Glutamatergic neuron (in vitro differentiated cells): ENCODE measurements around the gene RGS17. TPM values are rescaled to one million over a fixed set of nuclear protein-coding genes. Genes with fewer than 3 reads are reported as not detected.

Source experiments
- DNase-seq: peaks from one replicate; pipeline ENCODE4 v3.0.0; 2022
- H3K27ac Mint-ChIP-seq: one replicate; pipeline ENCODE4 v1.8.0; 2020; ENCODE audit warnings: mild to moderate bottlenecking, mixed read lengths, inconsistent platforms; ENCODE audit not compliant: unreplicated experiment
- H3K27me3 Mint-ChIP-seq: one replicate; pipeline ENCODE4 v1.8.0; 2020; ENCODE audit warnings: mild to moderate bottlenecking, moderate library complexity, mixed read lengths, inconsistent platforms; ENCODE audit not compliant: unreplicated experiment
- H3K36me3 Mint-ChIP-seq: one replicate; pipeline ENCODE4 v1.8.0; 2020; ENCODE audit warnings: mild to moderate bottlenecking, mixed read lengths, inconsistent platforms; ENCODE audit not compliant: unreplicated experiment
- H3K4me1 Mint-ChIP-seq: one replicate; pipeline ENCODE4 v1.8.0; 2020; ENCODE audit warnings: mild to moderate bottlenecking, low read depth, mixed read lengths, inconsistent platforms; ENCODE audit not compliant: unreplicated experiment
- H3K4me3 Mint-ChIP-seq: one replicate; pipeline ENCODE4 v1.8.0; 2020; ENCODE audit warnings: mild to moderate bottlenecking, mixed read lengths, inconsistent platforms; ENCODE audit not compliant: unreplicated experiment
- H3K9me3 Mint-ChIP-seq: one replicate; pipeline ENCODE4 v1.8.0; 2020; ENCODE audit warnings: mild to moderate bottlenecking, moderate library complexity, mixed read lengths, inconsistent platforms; ENCODE audit not compliant: unreplicated experiment
- CTCF ChIP-seq: fragments of 200-600 bp; sonication (generic); IDR thresholded peaks from one replicate; pipeline ENCODE4 v1.5.0; 2021; ENCODE audit not compliant: partially characterized antibody, unreplicated experiment
- total RNA-seq: library from RNA; stranded (reverse); fragmentation: NEBNext Ultra II Directional; extraction: Animal tissue kit (Norgen Biotek cat#: 25700); gene quantifications from one replicate; pipeline ENCODE4 v1.2.1, GENCODE V29; 2021; ENCODE audit not compliant: unreplicated experiment

RGS17 gene
- total RNA-seq, 1 donor from 2014 or later, result 11.5 TPM

GRCh38 chr6:153016846-153017245, 114.2 kb downstream of the RGS17 start:
- no peaks in the 10 kb centered on the region for H3K36me3 Mint-ChIP-seq
- no peak overlapping the region for H3K27ac Mint-ChIP-seq
- H3K27me3 Mint-ChIP-seq, result no peaks in the 10 kb centered on the region
- H3K4me3 Mint-ChIP-seq, result no peak overlapping the region
- H3K9me3 Mint-ChIP-seq, result no peaks in the 10 kb centered on the region
- no peaks in the 10 kb centered on the region for H3K4me1 Mint-ChIP-seq
- no peak for DNase-seq
- no peak for TF ChIP-seq CTCF

- Mint-ChIP-seq H3K9me3 (no peaks in the 10 kb centered on the region), H3K27ac (no peak overlapping the region), H3K36me3 (no peaks in the 10 kb centered on the region), H3K4me3 (no peak overlapping the region), H3K4me1 (no peaks in the 10 kb centered on the region), H3K27me3 (no peaks in the 10 kb centered on the region)
- TF ChIP-seq CTCF, result no peak
- no peak for DNase-seq
Observed at GRCh38 chr6:153015094-153015640, 115.9 kb downstream of the RGS17 start.

GRCh38 chr6:153013438-153013837, 117.6 kb downstream of the RGS17 start:
- Mint-ChIP-seq H3K27me3 (no peaks in the 10 kb centered on the region), H3K4me3 (no peak overlapping the region), H3K36me3 (no peaks in the 10 kb centered on the region)

GRCh38 chr6:153012856-153013255, 118.2 kb downstream of the RGS17 start:
- DNase-seq, result no peak
- Mint-ChIP-seq H3K27me3 (no peaks in the 10 kb centered on the region), H3K9me3 (no peaks in the 10 kb centered on the region), H3K4me1 (no peaks in the 10 kb centered on the region), H3K27ac (no peak overlapping the region), H3K36me3 (no peaks in the 10 kb centered on the region), H3K4me3 (no peak overlapping the region)
- TF ChIP-seq CTCF, result no peak

More at GRCh38 chr6:153013438-153013837, 117.6 kb downstream of the RGS17 start:
- no peaks in the 10 kb centered on the region for H3K4me1 Mint-ChIP-seq
- H3K27ac Mint-ChIP-seq, result no peak overlapping the region
- TF ChIP-seq CTCF, result no peak
- no peak for DNase-seq
- no peaks in the 10 kb centered on the region for H3K9me3 Mint-ChIP-seq

- H3K4me3 Mint-ChIP-seq, result peak overlapping the region; percentile 98
Observed at GRCh38 chr6:153003366-153003690, 127.8 kb downstream of the RGS17 start.

More at GRCh38 chr6:153003366-153003690, 127.8 kb downstream of the RGS17 start:
- H3K27me3 Mint-ChIP-seq, result peaks cover 11% of the 10 kb centered on the region
- peak overlapping the region; percentile 96 for H3K27ac Mint-ChIP-seq
- no peak for DNase-seq
- H3K9me3 Mint-ChIP-seq, result peaks cover 5% of the 10 kb centered on the region
- TF ChIP-seq CTCF, result no peak
- peaks cover 17% of the 10 kb centered on the region for H3K4me1 Mint-ChIP-seq
- no peaks in the 10 kb centered on the region for H3K36me3 Mint-ChIP-seq
